Keratinocyte (primary cell): ENCODE measurements around the gene CHI3L1. TPM values are rescaled to one million over a fixed set of nuclear protein-coding genes. Genes with fewer than 3 reads are reported as not detected.

Source experiments
- DNase-seq: peaks from one replicate; pipeline ENCODE4 v3.0.0-alpha.2; 2011; ENCODE audit warnings: low read depth, missing footprints, low spot score
- FAIRE-seq: peaks from 2 replicates; lab custom pipeline; 2011; peaks lifted over from hg19 to GRCh38; lab: Jason Lieb, UNC
- H2AFZ ChIP-seq: 2 replicates; pipeline ENCODE4 v1.6.0; 2012; ENCODE audit warnings: low read length, control low read depth, inconsistent platforms; ENCODE audit not compliant: control insufficient read depth
- H3K27ac ChIP-seq: 2 replicates; pipeline ENCODE4 v1.5.1; 2011; ENCODE audit warnings: low read length; ENCODE audit not compliant: control insufficient read depth, insufficient read depth
- H3K27me3 ChIP-seq: 3 replicates; pipeline ENCODE4 v1.6.0; 2011; ENCODE audit warnings: low read length; ENCODE audit not compliant: control insufficient read depth, insufficient read depth; ENCODE audit errors: extremely low read depth
- H3K36me3 ChIP-seq, 2 experiments: 2 replicates in 1 of 2; 3 replicates in 1 of 2; pipeline ENCODE4 v1.5.1; 2011; ENCODE audit warnings: low read length in 2 of 2, mild to moderate bottlenecking in 1 of 2; ENCODE audit not compliant: control insufficient read depth in 2 of 2, insufficient read depth in 2 of 2; ENCODE audit errors: extremely low read depth in 1 of 2
- H3K4me1 ChIP-seq: 3 replicates; pipeline ENCODE4 v1.5.1; 2011; ENCODE audit warnings: low read length; ENCODE audit not compliant: control insufficient read depth, insufficient read depth; ENCODE audit errors: extremely low read depth
- H3K4me2 ChIP-seq: 3 replicates; pipeline ENCODE4 v1.6.0; 2011; ENCODE audit warnings: low read depth, low read length; ENCODE audit not compliant: control insufficient read depth, insufficient read depth; ENCODE audit errors: extremely low read depth
- H3K4me3 ChIP-seq, 3 experiments: fragments of 200-600 bp in 1 of 3; sonication (generic) in 1 of 3; 2 replicates in 2 of 3; 3 replicates in 1 of 3; pipeline ENCODE4 v1.5.1; 2011 to 2016; ENCODE audit warnings: low read length in 3 of 3, mild to moderate bottlenecking in 3 of 3, control low read depth in 2 of 3, inconsistent platforms in 1 of 3, low read depth in 1 of 3, mixed read lengths in 1 of 3, mixed run types in 1 of 3, moderate library complexity in 1 of 3; ENCODE audit not compliant: control insufficient read depth in 2 of 3, insufficient read depth in 2 of 3; ENCODE audit errors: extremely low read depth in 1 of 3
- H3K79me2 ChIP-seq: 2 replicates; pipeline ENCODE4 v1.6.0; 2012; ENCODE audit warnings: low read length; ENCODE audit not compliant: control insufficient read depth, insufficient read depth
- H3K9ac ChIP-seq: 3 replicates; pipeline ENCODE4 v1.6.0; 2011; ENCODE audit warnings: low read length; ENCODE audit not compliant: control insufficient read depth, insufficient read depth; ENCODE audit errors: extremely low read depth
- H3K9me1 ChIP-seq: 3 replicates; pipeline ENCODE4 v1.6.0; 2011; ENCODE audit warnings: low read length; ENCODE audit not compliant: control insufficient read depth, insufficient read depth; ENCODE audit errors: extremely low read depth
- H3K9me3 ChIP-seq: 2 replicates; pipeline ENCODE4 v1.5.1; 2012; ENCODE audit warnings: low read depth, low read length; ENCODE audit not compliant: control insufficient read depth
- H4K20me1 ChIP-seq: 3 replicates; pipeline ENCODE4 v1.6.0; 2011; ENCODE audit warnings: low read length; ENCODE audit not compliant: control insufficient read depth, insufficient read depth; ENCODE audit errors: extremely low read depth
- CTCF ChIP-seq, 3 experiments: IDR thresholded peaks in 1 of 3; conservative IDR thresholded peaks in 1 of 3; optimal IDR thresholded peaks in 1 of 3; 2 replicates in 2 of 3; 3 replicates in 1 of 3; pipeline versions ENCODE3 to v1.5.1; 2011; ENCODE audit warnings: low read length in 3 of 3, mild to moderate bottlenecking in 3 of 3, moderate library complexity in 2 of 3, control low read depth in 1 of 3, inconsistent platforms in 1 of 3; ENCODE audit not compliant: insufficient read depth in 2 of 3; ENCODE audit errors: extremely low read depth in 1 of 3
- EZH2 ChIP-seq: IDR thresholded peaks from one replicate; pipeline ENCODE4 v1.6.1; 2012; ENCODE audit warnings: inconsistent platforms, mild to moderate bottlenecking, low read length, moderate library complexity
- dilution Hi-C: fragments of 300-500 bp; cut with MboI; formaldehyde crosslinking; loops from one replicate; pipeline ENCODE4 v1.7.0; 2020; ENCODE audit warnings: low sequenced_read_pairs; ENCODE audit not compliant: extremely low pct_ligation_motif_present
- polyA plus RNA-seq, 5 experiments: library from polyadenylated mRNA; depleted of rRNA in 3 of 5; stranded (reverse) in 3 of 5; stranded (forward) in 1 of 5; unstranded in 1 of 5; fragments of >200 nt; gene quantifications; 1 replicate in 1 of 5; 2 replicates in 3 of 5; 3 replicates in 1 of 5; pipeline versions ENCODE4 v1.2.1 to v1.2.3, GENCODE V29; 2011 to 2012; ENCODE audit warnings: missing spikeins in 2 of 5, low read depth in 1 of 5, low replicate concordance in 1 of 5

The CHI3L1 gene
- polyA plus RNA-seq, 1 donor (not counting 4 experiments of a cell fraction or from before 2014, with no cell fraction given): 0.20 TPM

- Histone ChIP-seq H3K36me3 (no peaks in the 10 kb centered on the region), H3K4me3 (no peak overlapping the region), H3K4me1 (no peaks in the 10 kb centered on the region), H3K4me2 (no peak overlapping the region), H3K27me3 (peaks cover 8% of the 10 kb centered on the region), H3K9me1 (no peaks in the 10 kb centered on the region), H3K9me3 (no peaks in the 10 kb centered on the region), H3K27ac (no peak overlapping the region), H3K9ac (no peak overlapping the region), H2AFZ (no peak overlapping the region), H4K20me1 (no peaks in the 10 kb centered on the region), H3K79me2 (no peaks in the 10 kb centered on the region)
- TF ChIP-seq EZH2: no peak
- no peak for TF ChIP-seq CTCF (optimal IDR thresholded peaks at IDR 0.05 in 1 of 3, IDR thresholded peaks at IDR 0.05 in 1 of 3, conservative IDR thresholded peaks at IDR 0.05 in 1 of 3; ENCODE audit: extremely low read depth in 1 of 3, insufficient read depth in 2 of 3, low read length in 3 of 3)
- DNase-seq (no peak), FAIRE-seq (no peak)
- dilution Hi-C loops: no loop called here
Observed at GRCh38 chr1:203223012-203223775, 36.7 kb upstream of the CHI3L1 start.

- no peak for TF ChIP-seq CTCF (optimal IDR thresholded peaks at IDR 0.05 in 1 of 3, IDR thresholded peaks at IDR 0.05 in 1 of 3, conservative IDR thresholded peaks at IDR 0.05 in 1 of 3; ENCODE audit: extremely low read depth in 1 of 3, insufficient read depth in 2 of 3, low read length in 3 of 3)
- H3K9me1 ChIP-seq: no peaks in the 10 kb centered on the region
- no peak overlapping the region for H3K4me2 ChIP-seq
- no peak overlapping the region for H3K27ac ChIP-seq
- H3K9ac ChIP-seq: no peak overlapping the region
- DNase-seq: no peak
- no peak overlapping the region for H3K4me3 ChIP-seq
- H3K27me3 ChIP-seq: peaks cover 3% of the 10 kb centered on the region
- no peaks in the 10 kb centered on the region for H4K20me1 ChIP-seq
- no peaks in the 10 kb centered on the region for H3K36me3 ChIP-seq
- no peaks in the 10 kb centered on the region for H3K79me2 ChIP-seq
- FAIRE-seq: no peak
- H3K9me3 ChIP-seq: no peaks in the 10 kb centered on the region
- H2AFZ ChIP-seq: no peak overlapping the region
- H3K4me1 ChIP-seq: no peaks in the 10 kb centered on the region
- dilution Hi-C loops: no loop called here
Observed at GRCh38 chr1:203219934-203220333, 33.4 kb upstream of the CHI3L1 start.
